ENCODE results near the gene LRRK1.

LRRK1 gene

GRCh38 chr15:100881573-100882336, 37.4 kb upstream of the LRRK1 start:
- DNase-seq (ENCODE audit: low spot score) = no peak
- ChIA-PET POLR2A (ENCODE audit: low non-redundant PET) (interaction anchor here (0.6 kb wide), 1 partner anchor 831 kb away, joined by 3 read pairs; no protein-coding TSS in a partner anchor), CTCF (interaction anchor here (0.6 kb wide), 1 partner anchor 140 kb away, joined by 3 read pairs; no protein-coding TSS in a partner anchor)
- H3K27ac ChIP-seq = peak overlapping the region; percentile 44
- no peak for TF ChIP-seq CTCF (conservative IDR thresholded peaks at IDR 0.05; ENCODE audit: low read depth)

- no peak for DNase-seq (ENCODE audit: low spot score)
- ChIA-PET POLR2A (ENCODE audit: low non-redundant PET) (no interaction called here), CTCF (no interaction called here)
- no peak for TF ChIP-seq CTCF (conservative IDR thresholded peaks at IDR 0.05; ENCODE audit: low read depth)
- no peak overlapping the region for H3K27ac ChIP-seq
Measured at GRCh38 chr15:100885116-100885515, 34.0 kb upstream of the LRRK1 start.

DNA sequence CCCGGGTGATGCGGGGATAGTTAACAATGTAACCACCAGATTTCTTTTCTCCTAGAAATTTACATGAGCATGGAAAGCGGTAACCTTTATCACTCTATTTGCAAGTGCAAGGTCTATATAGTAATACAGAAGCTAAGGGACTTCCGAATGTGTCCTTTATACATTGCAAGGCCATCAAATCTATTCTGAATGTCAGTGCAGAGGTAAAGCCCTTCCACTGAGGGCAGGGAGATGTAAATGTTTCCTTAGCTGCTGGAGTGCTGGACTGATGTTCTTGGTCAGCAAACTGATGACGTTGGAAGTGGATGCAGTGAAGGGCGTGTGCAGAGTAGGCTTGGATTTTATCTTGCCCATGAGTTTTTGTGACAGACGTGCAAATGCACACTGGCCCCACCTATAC, 33.3 kb upstream of the LRRK1 start:
- DNase-seq (ENCODE audit: low spot score) = no peak
- CTCF ChIA-PET = no interaction called here
- POLR2A ChIA-PET (ENCODE audit: low non-redundant PET) = no interaction called here
- no peak for TF ChIP-seq CTCF (conservative IDR thresholded peaks at IDR 0.05; ENCODE audit: low read depth)
- no peak overlapping the region for H3K27ac ChIP-seq

DNA sequence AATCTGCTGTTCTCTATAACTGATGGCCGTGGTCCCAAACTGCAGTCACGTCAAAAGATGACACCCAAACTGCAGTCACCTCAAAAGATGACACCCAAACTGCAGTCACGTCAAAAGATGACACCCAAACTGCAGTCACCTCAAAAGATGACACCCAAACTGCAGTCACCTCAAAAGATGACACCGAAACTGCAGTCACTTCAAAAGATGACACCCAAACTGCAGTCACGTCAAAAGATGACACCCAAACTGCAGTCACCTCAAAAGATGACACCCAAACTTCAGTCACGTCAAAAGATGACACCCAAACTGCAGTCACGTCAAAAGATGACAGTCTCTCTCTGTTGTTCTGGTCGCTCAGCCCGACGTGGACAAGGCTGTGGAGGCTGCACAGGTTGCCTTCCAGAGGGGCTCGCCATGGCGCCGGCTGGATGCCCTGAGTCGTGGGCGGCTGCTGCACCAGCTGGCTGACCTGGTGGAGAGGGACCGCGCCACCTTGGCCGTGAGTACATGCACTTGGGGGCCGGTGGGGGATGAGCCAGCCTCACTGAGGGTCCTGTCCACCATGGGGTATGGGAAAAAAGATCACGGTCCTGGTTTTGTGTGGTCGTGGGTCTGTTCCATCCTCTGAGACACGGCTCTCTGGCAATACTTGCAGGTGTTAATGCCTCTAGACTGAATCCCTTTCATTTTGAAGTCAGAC, 31.8 kb upstream of the LRRK1 start:
- TF ChIP-seq CTCF (conservative IDR thresholded peaks at IDR 0.05; ENCODE audit: low read depth) = no peak
- no peak overlapping the region for H3K27ac ChIP-seq
- POLR2A ChIA-PET (ENCODE audit: low non-redundant PET) = no interaction called here
- DNase-seq (ENCODE audit: low spot score) = no peak
- CTCF ChIA-PET = no interaction called here

DNA sequence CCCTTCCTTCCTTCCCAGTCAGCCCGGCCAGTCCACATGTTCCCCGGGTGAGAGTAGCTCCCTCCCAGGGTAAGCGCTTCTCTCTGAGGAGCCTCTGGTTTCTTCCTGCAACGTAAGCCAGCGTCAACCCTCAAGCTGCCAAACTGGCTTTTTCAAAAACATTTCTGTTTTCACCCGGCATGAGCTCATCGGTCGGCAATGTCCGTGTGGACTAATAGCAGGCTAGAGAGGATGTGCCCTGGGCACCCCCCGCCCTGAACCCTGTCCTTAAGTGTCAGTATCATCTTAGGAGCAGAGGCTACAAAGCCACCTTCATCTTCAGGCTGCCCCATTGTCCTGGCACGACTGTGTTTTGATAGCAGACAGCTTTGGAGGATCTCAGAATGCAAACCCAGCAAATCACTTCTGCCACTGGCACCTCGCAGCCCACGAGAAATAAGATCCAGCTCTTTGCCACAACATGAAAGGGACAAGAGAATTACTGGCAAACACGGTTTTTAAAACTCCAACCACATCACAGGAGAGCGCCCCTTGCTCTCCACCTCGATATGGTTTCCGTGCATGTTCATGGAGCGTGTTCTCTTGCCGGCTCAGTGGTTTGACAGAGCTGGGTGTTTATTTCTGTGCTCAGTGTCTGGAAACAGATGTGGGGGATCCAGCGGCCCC, 29.6 kb upstream of the LRRK1 start:
- H3K27ac ChIP-seq = peak overlapping the region; percentile 19
- no peak for DNase-seq (ENCODE audit: low spot score)
- CTCF ChIA-PET = interaction anchor here (1.0 kb wide), 1 partner anchor 119 kb away, joined by 3 read pairs; no protein-coding TSS in a partner anchor
- POLR2A ChIA-PET (ENCODE audit: low non-redundant PET) = no interaction called here
- TF ChIP-seq CTCF (conservative IDR thresholded peaks at IDR 0.05; ENCODE audit: low read depth) = no peak

GRCh38 chr15:100890051-100890720, 29.0 kb upstream of the LRRK1 start:
- H3K27ac ChIP-seq = peak overlapping the region; percentile 19
- DNase-seq (ENCODE audit: low spot score) = no peak

More at GRCh38 chr15:100890051-100890720, 29.0 kb upstream of the LRRK1 start:
- ChIA-PET POLR2A (ENCODE audit: low non-redundant PET) (no interaction called here), CTCF (interaction anchor here (1.0 kb wide), 1 partner anchor 118 kb away, joined by 3 read pairs; no protein-coding TSS in a partner anchor)
- TF ChIP-seq CTCF (conservative IDR thresholded peaks at IDR 0.05; ENCODE audit: low read depth) = no peak
